HepG2 (cell line): ENCODE data around the gene ACOT8. TPM values are rescaled to one million over a fixed set of nuclear protein-coding genes. Genes with fewer than 3 reads are reported as not detected.
A peak's percentile ranks its signal among the peaks of the same experiment; 100 is the strongest.

Source experiments
- ARID2 ChIP-seq: sonication (generic); formaldehyde crosslinking; IDR thresholded peaks from 2 replicates; pipeline ENCODE4 v1.8.1; 2022; ENCODE audit warnings: mild to moderate bottlenecking, missing genetic modification reagents, borderline replicate concordance
- CAMTA2 ChIP-seq: sonication (generic); formaldehyde crosslinking; IDR thresholded peaks from 2 replicates; pipeline ENCODE4 v1.4.0; 2020; ENCODE audit warnings: mild to moderate bottlenecking, missing genetic modification reagents, borderline replicate concordance
- EED ChIP-seq: sonication (generic); formaldehyde crosslinking; IDR thresholded peaks from 2 replicates; pipeline ENCODE4 v1.5.0; 2020; ENCODE audit warnings: mild to moderate bottlenecking, missing genetic modification reagents
- ELF3 ChIP-seq: IDR thresholded peaks from 2 replicates; pipeline ENCODE4 v1.6.1; 2016; ENCODE audit warnings: missing genetic modification reagents, missing compliant biosample characterization
- GZF1 ChIP-seq: sonication (generic); formaldehyde crosslinking; IDR thresholded peaks from 2 replicates; pipeline ENCODE4 v1.5.1; 2020; ENCODE audit warnings: mild to moderate bottlenecking, missing genetic modification reagents
- MAFF ChIP-seq: IDR thresholded peaks from 2 replicates; pipeline ENCODE4 v1.6.1; 2011; ENCODE audit warnings: low read depth, low read length, improper control_type of control experiment
- MAZ ChIP-seq, 2 experiments: sonication (generic) in 1 of 2; formaldehyde crosslinking in 1 of 2; IDR thresholded peaks; 2 replicates each; pipeline versions ENCODE4 v1.5.0 to v1.6.1; 2012 to 2020; ENCODE audit warnings: low read depth in 2 of 2, mild to moderate bottlenecking in 2 of 2, borderline replicate concordance in 1 of 2, improper control_type of control experiment in 1 of 2, low read length in 1 of 2, missing genetic modification reagents in 1 of 2, moderate library complexity in 1 of 2
- MLX ChIP-seq: IDR thresholded peaks from 2 replicates; pipeline ENCODE4 v1.6.1; 2016
- POLR2A ChIP-seq, 2 experiments: IDR thresholded peaks; 2 replicates each; pipeline ENCODE4 v1.6.1; 2011; ENCODE audit warnings: low read depth in 2 of 2, low read length in 2 of 2, mild to moderate bottlenecking in 1 of 2, moderate library complexity in 1 of 2; ENCODE audit not compliant: insufficient read depth in 1 of 2
- SRSF4 ChIP-seq: fragments of 200-400 bp; formaldehyde crosslinking; IDR thresholded peaks from one replicate; pipeline ENCODE4 v1.6.1; 2018; ENCODE audit warnings: mild to moderate bottlenecking, low read depth, low read length, moderate library complexity; ENCODE audit not compliant: poor library complexity, severe bottlenecking
- ZNF326 ChIP-seq: sonication (generic); formaldehyde crosslinking; IDR thresholded peaks from 2 replicates; pipeline ENCODE4 v1.4.0; 2020; ENCODE audit warnings: missing genetic modification reagents, borderline replicate concordance
- ZNF44 ChIP-seq: sonication (generic); formaldehyde crosslinking; IDR thresholded peaks from 2 replicates; pipeline ENCODE4 v1.5.1; 2020; ENCODE audit warnings: mild to moderate bottlenecking, missing genetic modification reagents
- ZNF713 ChIP-seq: sonication (generic); formaldehyde crosslinking; IDR thresholded peaks from 2 replicates; pipeline ENCODE4 v1.4.0; 2020; ENCODE audit warnings: mild to moderate bottlenecking, missing genetic modification reagents
- polyA plus RNA-seq, 8 experiments: library from polyadenylated mRNA; depleted of rRNA in 3 of 8; stranded (reverse) in 7 of 8; unstranded in 1 of 8; fragments of >200 nt; fragmentation: Illumina TruSeq in 4 of 8; extraction: Trizol in 4 of 8; gene quantifications; 2 replicates each; pipeline versions ENCODE4 v1.2.1 to v1.2.3, GENCODE V29; 2011 to 2016; ENCODE audit warnings: low read depth in 4 of 8, missing spikeins in 1 of 8, mixed read lengths in 1 of 8; ENCODE audit not compliant: insufficient read depth in 1 of 8
- total RNA-seq, 5 experiments: library from RNA; depleted of rRNA; stranded (reverse); fragments of >200 nt; fragmentation: Illumina TruSeq; extraction: Trizol; gene quantifications; 2 replicates each; pipeline ENCODE4 v1.2.3, GENCODE V29; 2016; ENCODE audit warnings: low read depth in 1 of 5
- TF ChIP-seq, protein P1 (sequence below): sonication (generic); formaldehyde crosslinking; IDR thresholded peaks from 2 replicates; pipeline ENCODE4 v1.9.0; 2021; ENCODE audit warnings: missing genetic modification reagents, borderline replicate concordance
- TF ChIP-seq, protein P2 (sequence below): IDR thresholded peaks from 2 replicates; pipeline ENCODE4 v1.6.1; 2016; ENCODE audit warnings: mild to moderate bottlenecking
- TF ChIP-seq, protein P3 (sequence below): sonication (generic); formaldehyde crosslinking; IDR thresholded peaks from 2 replicates; pipeline ENCODE4 v1.4.0; 2020; ENCODE audit warnings: missing genetic modification reagents, borderline replicate concordance
- TF ChIP-seq, protein P4 (sequence below): sonication (generic); formaldehyde crosslinking; IDR thresholded peaks from 2 replicates; pipeline ENCODE4 v1.4.0; 2020; ENCODE audit warnings: missing genetic modification reagents; ENCODE audit errors: not compliant biosample characterization
- TF ChIP-seq, protein P5 (sequence below): IDR thresholded peaks from 2 replicates; pipeline ENCODE4 v1.6.1; 2016; ENCODE audit warnings: control low read depth
- TF ChIP-seq, protein P6 (sequence below): sonication (generic); formaldehyde crosslinking; IDR thresholded peaks from 2 replicates; pipeline ENCODE4 v1.4.0; 2020; ENCODE audit warnings: missing genetic modification reagents, mild to moderate bottlenecking, borderline replicate concordance

Gene ACOT8
- total and polyA plus RNA-seq, 2 of the 13 experiments (the other 11 are each of a cell fraction or from before 2014, with no cell fraction given), result 31.4 to 45.5 TPM

GRCh38 chr20:45883100-45883469, 25.9 kb upstream of the ACOT8 start (continued):
- TF ChIP-seq MAZ (IDR thresholded peaks at IDR 0.05; ENCODE audit: borderline replicate concordance, low read depth, low read length), result no peak
- no peak for TF ChIP-seq MAZ (CRISPR knock-in tag; IDR thresholded peaks at IDR 0.05; ENCODE audit: low read depth)
- peak in 1 of 2 experiments; percentile 49; a peak in 2 of 4 replicates for TF ChIP-seq POLR2A (IDR thresholded peaks at IDR 0.05; ENCODE audit: insufficient read depth in 1 of 2, low read depth in 2 of 2, low read length in 2 of 2)
- TF ChIP-seq, protein P1, sequence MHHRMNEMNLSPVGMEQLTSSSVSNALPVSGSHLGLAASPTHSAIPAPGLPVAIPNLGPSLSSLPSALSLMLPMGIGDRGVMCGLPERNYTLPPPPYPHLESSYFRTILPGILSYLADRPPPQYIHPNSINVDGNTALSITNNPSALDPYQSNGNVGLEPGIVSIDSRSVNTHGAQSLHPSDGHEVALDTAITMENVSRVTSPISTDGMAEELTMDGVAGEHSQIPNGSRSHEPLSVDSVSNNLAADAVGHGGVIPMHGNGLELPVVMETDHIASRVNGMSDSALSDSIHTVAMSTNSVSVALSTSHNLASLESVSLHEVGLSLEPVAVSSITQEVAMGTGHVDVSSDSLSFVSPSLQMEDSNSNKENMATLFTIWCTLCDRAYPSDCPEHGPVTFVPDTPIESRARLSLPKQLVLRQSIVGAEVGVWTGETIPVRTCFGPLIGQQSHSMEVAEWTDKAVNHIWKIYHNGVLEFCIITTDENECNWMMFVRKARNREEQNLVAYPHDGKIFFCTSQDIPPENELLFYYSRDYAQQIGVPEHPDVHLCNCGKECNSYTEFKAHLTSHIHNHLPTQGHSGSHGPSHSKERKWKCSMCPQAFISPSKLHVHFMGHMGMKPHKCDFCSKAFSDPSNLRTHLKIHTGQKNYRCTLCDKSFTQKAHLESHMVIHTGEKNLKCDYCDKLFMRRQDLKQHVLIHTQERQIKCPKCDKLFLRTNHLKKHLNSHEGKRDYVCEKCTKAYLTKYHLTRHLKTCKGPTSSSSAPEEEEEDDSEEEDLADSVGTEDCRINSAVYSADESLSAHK (CRISPR knock-in tag), result no peak
- no peak for TF ChIP-seq MLX (CRISPR knock-in tag)
- TF ChIP-seq EED (CRISPR knock-in tag), result no peak
- TF ChIP-seq, protein P2, sequence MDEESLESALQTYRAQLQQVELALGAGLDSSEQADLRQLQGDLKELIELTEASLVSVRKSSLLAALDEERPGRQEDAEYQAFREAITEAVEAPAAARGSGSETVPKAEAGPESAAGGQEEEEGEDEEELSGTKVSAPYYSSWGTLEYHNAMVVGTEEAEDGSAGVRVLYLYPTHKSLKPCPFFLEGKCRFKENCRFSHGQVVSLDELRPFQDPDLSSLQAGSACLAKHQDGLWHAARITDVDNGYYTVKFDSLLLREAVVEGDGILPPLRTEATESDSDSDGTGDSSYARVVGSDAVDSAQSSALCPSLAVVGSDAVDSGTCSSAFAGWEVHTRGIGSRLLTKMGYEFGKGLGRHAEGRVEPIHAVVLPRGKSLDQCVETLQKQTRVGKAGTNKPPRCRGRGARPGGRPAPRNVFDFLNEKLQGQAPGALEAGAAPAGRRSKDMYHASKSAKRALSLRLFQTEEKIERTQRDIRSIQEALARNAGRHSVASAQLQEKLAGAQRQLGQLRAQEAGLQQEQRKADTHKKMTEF, result no peak
- TF ChIP-seq, protein P3, sequence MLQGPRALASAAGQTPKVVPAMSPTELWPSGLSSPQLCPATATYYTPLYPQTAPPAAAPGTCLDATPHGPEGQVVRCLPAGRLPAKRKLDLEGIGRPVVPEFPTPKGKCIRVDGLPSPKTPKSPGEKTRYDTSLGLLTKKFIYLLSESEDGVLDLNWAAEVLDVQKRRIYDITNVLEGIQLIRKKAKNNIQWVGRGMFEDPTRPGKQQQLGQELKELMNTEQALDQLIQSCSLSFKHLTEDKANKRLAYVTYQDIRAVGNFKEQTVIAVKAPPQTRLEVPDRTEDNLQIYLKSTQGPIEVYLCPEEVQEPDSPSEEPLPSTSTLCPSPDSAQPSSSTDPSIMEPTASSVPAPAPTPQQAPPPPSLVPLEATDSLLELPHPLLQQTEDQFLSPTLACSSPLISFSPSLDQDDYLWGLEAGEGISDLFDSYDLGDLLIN (CRISPR knock-in tag), result no peak
- TF ChIP-seq MAFF, result no peak
- no peak for TF ChIP-seq ZNF713
- TF ChIP-seq ZNF326, result no peak
- TF ChIP-seq SRSF4, result no peak
- 0 out of 2 replicates have a peak, but pooled peaks have one; percentile 46 for TF ChIP-seq GZF1 (CRISPR knock-in tag)
- no peak for TF ChIP-seq ARID2 (CRISPR knock-in tag)
- TF ChIP-seq, protein P4, sequence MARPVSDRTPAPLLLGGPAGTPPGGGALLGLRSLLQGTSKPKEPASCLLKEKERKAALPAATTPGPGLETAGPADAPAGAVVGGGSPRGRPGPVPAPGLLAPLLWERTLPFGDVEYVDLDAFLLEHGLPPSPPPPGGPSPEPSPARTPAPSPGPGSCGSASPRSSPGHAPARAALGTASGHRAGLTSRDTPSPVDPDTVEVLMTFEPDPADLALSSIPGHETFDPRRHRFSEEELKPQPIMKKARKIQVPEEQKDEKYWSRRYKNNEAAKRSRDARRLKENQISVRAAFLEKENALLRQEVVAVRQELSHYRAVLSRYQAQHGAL (CRISPR knock-in tag), result no peak
- TF ChIP-seq, protein P5, sequence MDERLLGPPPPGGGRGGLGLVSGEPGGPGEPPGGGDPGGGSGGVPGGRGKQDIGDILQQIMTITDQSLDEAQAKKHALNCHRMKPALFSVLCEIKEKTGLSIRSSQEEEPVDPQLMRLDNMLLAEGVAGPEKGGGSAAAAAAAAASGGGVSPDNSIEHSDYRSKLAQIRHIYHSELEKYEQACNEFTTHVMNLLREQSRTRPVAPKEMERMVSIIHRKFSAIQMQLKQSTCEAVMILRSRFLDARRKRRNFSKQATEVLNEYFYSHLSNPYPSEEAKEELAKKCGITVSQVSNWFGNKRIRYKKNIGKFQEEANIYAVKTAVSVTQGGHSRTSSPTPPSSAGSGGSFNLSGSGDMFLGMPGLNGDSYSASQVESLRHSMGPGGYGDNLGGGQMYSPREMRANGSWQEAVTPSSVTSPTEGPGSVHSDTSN (CRISPR knock-in tag), result no peak
- TF ChIP-seq CAMTA2, result peak; percentile 56; the same call in 1 of the 2 replicates
- 0 out of 2 replicates have a peak, but pooled peaks have one; percentile 23 for TF ChIP-seq ZNF44 (CRISPR knock-in tag)
- no peak for TF ChIP-seq ELF3 (CRISPR knock-in tag)
- TF ChIP-seq, protein P6, sequence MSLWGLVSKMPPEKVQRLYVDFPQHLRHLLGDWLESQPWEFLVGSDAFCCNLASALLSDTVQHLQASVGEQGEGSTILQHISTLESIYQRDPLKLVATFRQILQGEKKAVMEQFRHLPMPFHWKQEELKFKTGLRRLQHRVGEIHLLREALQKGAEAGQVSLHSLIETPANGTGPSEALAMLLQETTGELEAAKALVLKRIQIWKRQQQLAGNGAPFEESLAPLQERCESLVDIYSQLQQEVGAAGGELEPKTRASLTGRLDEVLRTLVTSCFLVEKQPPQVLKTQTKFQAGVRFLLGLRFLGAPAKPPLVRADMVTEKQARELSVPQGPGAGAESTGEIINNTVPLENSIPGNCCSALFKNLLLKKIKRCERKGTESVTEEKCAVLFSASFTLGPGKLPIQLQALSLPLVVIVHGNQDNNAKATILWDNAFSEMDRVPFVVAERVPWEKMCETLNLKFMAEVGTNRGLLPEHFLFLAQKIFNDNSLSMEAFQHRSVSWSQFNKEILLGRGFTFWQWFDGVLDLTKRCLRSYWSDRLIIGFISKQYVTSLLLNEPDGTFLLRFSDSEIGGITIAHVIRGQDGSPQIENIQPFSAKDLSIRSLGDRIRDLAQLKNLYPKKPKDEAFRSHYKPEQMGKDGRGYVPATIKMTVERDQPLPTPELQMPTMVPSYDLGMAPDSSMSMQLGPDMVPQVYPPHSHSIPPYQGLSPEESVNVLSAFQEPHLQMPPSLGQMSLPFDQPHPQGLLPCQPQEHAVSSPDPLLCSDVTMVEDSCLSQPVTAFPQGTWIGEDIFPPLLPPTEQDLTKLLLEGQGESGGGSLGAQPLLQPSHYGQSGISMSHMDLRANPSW (CRISPR knock-in tag), result no peak
